K562 (cell line): Measurements from ENCODE around the gene UNC45A. TPM values are rescaled to one million over a fixed set of nuclear protein-coding genes. Genes with fewer than 3 reads are reported as not detected.
A peak's percentile ranks its signal among the peaks of the same experiment; 100 is the strongest.

Source experiments
- CBFB ChIP-seq: sonication (generic); formaldehyde crosslinking; IDR thresholded peaks from 2 replicates; pipeline ENCODE4 v1.4.0; 2020; ENCODE audit warnings: mild to moderate bottlenecking, missing genetic modification reagents
- CHD4 ChIP-seq: fragments of 200-600 bp; sonication (generic); IDR thresholded peaks from 3 replicates; pipeline ENCODE4 v1.6.1; 2012; ENCODE audit warnings: low read depth, mild to moderate bottlenecking, mixed read lengths, low read length, inconsistent platforms; ENCODE audit not compliant: insufficient read depth, insufficient replicate concordance, poor library complexity, severe bottlenecking
- ILK ChIP-seq: fragments of 450-650 bp; IDR thresholded peaks from 2 replicates; pipeline ENCODE4 v1.6.1; 2016; ENCODE audit warnings: missing genetic modification characterization, low read depth, mild to moderate bottlenecking, missing compliant biosample characterization, moderate library complexity, borderline replicate concordance
- MGA ChIP-seq: fragments of 450-650 bp; IDR thresholded peaks from 2 replicates; pipeline ENCODE4 v1.6.1; 2016; ENCODE audit warnings: mild to moderate bottlenecking, moderate library complexity
- MTA3 ChIP-seq: fragments of 450-650 bp; formaldehyde crosslinking; IDR thresholded peaks from 2 replicates; pipeline ENCODE4 v1.6.1; 2017; ENCODE audit warnings: mild to moderate bottlenecking, borderline replicate concordance
- NR4A1 ChIP-seq, 2 experiments: fragments of 250-450 bp in 1 of 2; fragments of 450-650 bp in 1 of 2; sonication (Bioruptor Pico) in 1 of 2; IDR thresholded peaks; 2 replicates each; pipeline versions ENCODE4 v1.4.0 to v1.6.1; 2016 to 2020; ENCODE audit warnings: mild to moderate bottlenecking in 2 of 2, missing compliant biosample characterization in 1 of 2, missing genetic modification characterization in 1 of 2, moderate library complexity in 1 of 2
- RBBP5 ChIP-seq: fragments of 200-600 bp; sonication (generic); IDR thresholded peaks from 2 replicates; pipeline ENCODE4 v1.6.1; 2012; ENCODE audit warnings: borderline replicate concordance, mild to moderate bottlenecking, low read length, control low read depth, inconsistent platforms; ENCODE audit not compliant: insufficient read depth, poor library complexity, severe bottlenecking
- RBM22 ChIP-seq: fragments of 200-400 bp; formaldehyde crosslinking; IDR thresholded peaks from 2 replicates; pipeline ENCODE4 v1.6.1; 2018; ENCODE audit warnings: low read length, low read depth; ENCODE audit not compliant: poor library complexity, severe bottlenecking
- RNF2 ChIP-seq: sonication (generic); IDR thresholded peaks from 2 replicates; pipeline ENCODE4 v1.6.1; 2016
- SRSF3 ChIP-seq: fragments of 200-400 bp; formaldehyde crosslinking; IDR thresholded peaks from 2 replicates; pipeline ENCODE4 v1.6.1; 2016; ENCODE audit warnings: mild to moderate bottlenecking, low read length, moderate library complexity; ENCODE audit not compliant: insufficient read depth
- ZNF57 ChIP-seq: fragments of 450-650 bp; formaldehyde crosslinking; IDR thresholded peaks from 2 replicates; pipeline ENCODE4 v1.4.0; 2020; ENCODE audit warnings: mild to moderate bottlenecking, moderate library complexity
- ZNF668 ChIP-seq: fragments of 250-450 bp; sonication (Bioruptor Pico); IDR thresholded peaks from 2 replicates; pipeline ENCODE4 v1.8.0; 2022; ENCODE audit warnings: mild to moderate bottlenecking, inconsistent platforms
- ZSCAN29 ChIP-seq: fragments of 450-650 bp; IDR thresholded peaks from 2 replicates; pipeline ENCODE4 v1.6.1; 2017
- polyA plus RNA-seq, 8 experiments: library from polyadenylated mRNA; depleted of rRNA in 4 of 8; stranded (reverse) in 5 of 8; unstranded in 3 of 8; fragments of >200 nt; fragmentation: Nextera tagmentation in 2 of 8; fragmentation: Illumina TruSeq in 1 of 8; extraction: Ambion mirVana in 2 of 8; extraction: Trizol in 1 of 8; gene quantifications; 2 replicates each; pipeline versions ENCODE4 v1.2.1 to v1.2.3, GENCODE V29; 2011 to 2014; ENCODE audit warnings: inconsistent platforms in 1 of 8, missing spikeins in 1 of 8
- total RNA-seq, 7 experiments: library from RNA; depleted of rRNA in 6 of 7; stranded (reverse); fragments of >200 nt in 6 of 7; fragmentation: Illumina TruSeq in 2 of 7; extraction: Trizol in 2 of 7; gene quantifications; 2 replicates each; pipeline versions ENCODE4 v1.2.1 to v1.2.3, GENCODE V29; 2011 to 2021; ENCODE audit warnings: low replicate concordance in 1 of 7
- TF ChIP-seq, protein P1 (sequence below): sonication (generic); formaldehyde crosslinking; IDR thresholded peaks from 2 replicates; pipeline ENCODE4 v1.9.0; 2022; ENCODE audit warnings: mild to moderate bottlenecking, missing genetic modification reagents

The UNC45A gene
- total and polyA plus RNA-seq, 9 of the 15 experiments (the other 6 are each of a cell fraction or from before 2014, with no cell fraction given) = 22.4 to 79.3 (median 43.7) TPM

GRCh38 chr15:90902840-90903732, 32.0 kb upstream of the UNC45A start, which contains the start of gene MAN2A2 (continued):
- TF ChIP-seq MGA (0 out of 2 replicates have a peak, but pooled peaks have one; percentile 29), RNF2 (peak; percentile 36; the same call in 1 of the 2 replicates), CBFB (no peak), NR4A1 (CRISPR knock-in tag; IDR thresholded peaks at IDR 0.05) (peak; percentile 64; the same call in 1 of the 2 replicates), NR4A1 (tag; IDR thresholded peaks at IDR 0.05) (no peak), ILK (tag) (no peak), CHD4 (no peak), MTA3 (peak; percentile 47; the same call in 1 of the 2 replicates), RBM22 (peak; percentile 47), RBBP5 (peak; percentile 57), ZNF57 (no peak), ZNF668 (no peak), ZSCAN29 (peak; percentile 84), SRSF3 (0 out of 2 replicates have a peak, but pooled peaks have one; percentile 49)
- TF ChIP-seq, protein P1, sequence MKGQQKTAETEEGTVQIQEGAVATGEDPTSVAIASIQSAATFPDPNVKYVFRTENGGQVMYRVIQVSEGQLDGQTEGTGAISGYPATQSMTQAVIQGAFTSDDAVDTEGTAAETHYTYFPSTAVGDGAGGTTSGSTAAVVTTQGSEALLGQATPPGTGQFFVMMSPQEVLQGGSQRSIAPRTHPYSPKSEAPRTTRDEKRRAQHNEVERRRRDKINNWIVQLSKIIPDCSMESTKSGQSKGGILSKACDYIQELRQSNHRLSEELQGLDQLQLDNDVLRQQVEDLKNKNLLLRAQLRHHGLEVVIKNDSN (CRISPR knock-in tag) = no peak
